IMR-90 (cell line): ENCODE measurements around the gene CD9.

Experiments used
- BHLHE40 ChIP-seq: fragments of 150-350 bp; IDR thresholded peaks from 2 replicates; pipeline ENCODE4 v1.6.1; 2016; ENCODE audit warnings: mild to moderate bottlenecking, low read depth, low read length
- CTCF ChIP-seq: conservative IDR thresholded peaks from 2 replicates; pipeline ENCODE4 v1.5.1; 2012; ENCODE audit warnings: mild to moderate bottlenecking, low read depth, low read length, improper control_type of control experiment
- MAFK ChIP-seq: IDR thresholded peaks from 2 replicates; pipeline ENCODE4 v1.6.1; 2012; ENCODE audit warnings: low read depth, low read length, improper control_type of control experiment
- MXI1 ChIP-seq: IDR thresholded peaks from 2 replicates; pipeline ENCODE4 v1.6.1; 2012; ENCODE audit warnings: low read depth, mild to moderate bottlenecking, low read length, moderate library complexity, borderline replicate concordance
- POLR2A ChIP-seq: IDR thresholded peaks from 2 replicates; pipeline ENCODE4 v1.6.1; 2012; ENCODE audit warnings: mild to moderate bottlenecking, low read depth, low read length
- RAD21 ChIP-seq: IDR thresholded peaks from 2 replicates; pipeline ENCODE4 v1.6.1; 2012; ENCODE audit warnings: low read length, improper control_type of control experiment
- RCOR1 ChIP-seq: IDR thresholded peaks from 2 replicates; pipeline ENCODE4 v1.6.1; 2012; ENCODE audit warnings: mild to moderate bottlenecking, low read length, improper control_type of control experiment; ENCODE audit not compliant: insufficient replicate concordance
- SMC3 ChIP-seq: fragments of 150-350 bp; IDR thresholded peaks from 2 replicates; pipeline ENCODE4 v1.6.1; 2016; ENCODE audit warnings: low read depth, mild to moderate bottlenecking, antibody characterized with exemption, low read length, moderate library complexity

GRCh38 chr12:6226679-6227051 is 26.5 kb downstream of the CD9 start:
- TF ChIP-seq POLR2A (no peak), RAD21 (no peak), CTCF (no peak), MAFK (no peak), MXI1 (no peak), SMC3 (no peak), BHLHE40 (no peak), RCOR1 (no peak)
